ENCODE results near the gene BCAS1.

- TF ChIP-seq POLR2A (IDR thresholded peaks at IDR 0.05): no peak
- TF ChIP-seq CTCF (IDR thresholded peaks at IDR 0.05): peak; percentile 61 to 65 (median 61)
These were observed 7.5 kb downstream of the BCAS1 start for GRCh38 chr20:54062812-54063280.

Data from right lobe of liver (tissue), 4 donors.